ENCODE results near the gene HPS6. TPM values are rescaled to one million over a fixed set of nuclear protein-coding genes. Genes with fewer than 3 reads are reported as not detected.

HPS6 gene
- total RNA-seq, 2 donors from 2014 or later: 20.3 to 25.0 TPM

DNA sequence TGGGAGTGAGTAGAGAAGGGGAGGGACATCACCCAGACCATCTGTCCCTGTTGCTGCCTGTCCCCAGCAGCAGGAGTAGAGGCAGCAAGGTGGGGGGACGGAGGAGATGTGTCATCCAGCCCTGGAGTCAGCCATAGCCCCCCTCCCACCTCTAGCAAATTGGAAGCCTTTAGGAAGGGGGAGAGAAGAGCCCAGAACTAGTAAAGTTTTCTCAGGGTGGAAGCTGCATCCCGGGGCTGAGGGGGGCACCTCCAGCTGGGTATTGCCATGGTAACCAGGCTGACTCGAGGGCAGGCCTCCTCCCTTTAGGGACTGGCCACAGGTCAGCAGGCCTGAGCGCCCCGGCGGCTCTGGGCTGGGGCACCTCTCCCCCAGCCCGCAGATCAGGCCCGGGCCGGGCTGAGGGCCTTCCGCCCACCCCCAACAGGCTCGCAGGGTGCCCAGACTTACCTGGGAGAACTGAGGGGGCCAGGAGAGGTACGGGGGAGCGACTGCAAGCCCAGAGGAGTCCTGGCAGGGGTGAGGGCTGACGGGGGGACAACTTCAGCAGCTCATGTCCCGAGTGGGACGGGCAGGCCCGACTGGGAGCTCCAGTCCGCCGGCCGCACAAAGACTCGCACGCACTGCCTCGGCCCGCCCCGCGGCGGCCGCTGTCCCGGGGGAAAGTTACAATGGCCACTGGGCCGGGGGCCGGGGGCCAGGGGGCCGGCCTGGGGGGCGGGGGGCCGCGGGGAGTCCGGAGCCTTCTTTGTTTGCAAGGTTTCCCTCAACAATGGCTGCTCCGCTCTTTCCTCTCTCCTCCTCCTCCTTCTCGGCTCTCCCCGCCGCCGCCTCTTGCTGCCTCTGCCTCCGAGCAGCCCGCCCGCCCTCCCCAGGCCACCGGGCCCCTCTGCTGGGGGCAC, 49.1 kb downstream of the HPS6 start:
- peak; percentile 43 for ATAC-seq

DNA sequence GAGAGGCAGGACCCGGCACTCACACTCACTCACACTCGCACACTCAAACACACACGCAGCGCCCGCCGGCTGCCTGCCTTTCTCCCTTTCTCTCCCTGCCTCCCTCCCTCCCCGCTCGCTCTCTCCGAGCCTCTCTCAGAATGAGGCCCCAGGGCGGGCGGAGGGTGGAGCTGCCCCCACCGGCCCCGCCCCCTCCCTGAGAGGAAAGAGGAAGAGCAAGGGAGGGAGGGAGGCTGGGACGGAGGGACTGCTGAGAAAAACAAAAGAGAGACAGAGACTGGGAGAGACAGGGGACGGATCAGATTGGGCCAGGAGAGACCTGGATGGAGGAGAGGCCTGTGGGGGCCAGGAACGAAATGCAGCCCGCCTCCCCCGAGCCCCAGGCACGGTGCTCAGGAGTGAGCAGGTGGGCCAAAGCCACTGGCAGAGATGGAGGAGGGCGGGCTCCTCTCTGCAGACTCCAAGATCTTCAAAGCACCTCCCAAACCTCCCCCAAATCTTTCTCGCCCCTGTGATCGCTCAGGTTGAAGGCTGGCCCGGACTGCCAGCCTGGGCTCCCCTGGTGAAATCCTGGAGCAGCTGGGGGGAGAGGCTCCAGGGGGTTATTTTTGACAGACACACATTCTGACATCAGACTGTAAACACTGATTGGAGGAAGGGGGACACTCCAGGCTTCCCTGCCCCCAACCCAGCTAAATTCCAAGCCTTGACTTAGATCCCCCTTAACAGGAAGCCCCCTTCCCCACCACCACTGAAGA, 49.9 kb downstream of the HPS6 start:
- intact Hi-C loops (cut with DNase I, micrococcal nuclease): no loop called here
- DNase-seq (peak; percentile 90 to 94), ATAC-seq (peak; percentile 87)

More for the DNA sequence above, 49.1 kb downstream of the HPS6 start:
- DNase-seq: peak in 1 of 2 donors; percentile 43
- intact Hi-C loops (cut with DNase I, micrococcal nuclease): no loop called here

DNA sequence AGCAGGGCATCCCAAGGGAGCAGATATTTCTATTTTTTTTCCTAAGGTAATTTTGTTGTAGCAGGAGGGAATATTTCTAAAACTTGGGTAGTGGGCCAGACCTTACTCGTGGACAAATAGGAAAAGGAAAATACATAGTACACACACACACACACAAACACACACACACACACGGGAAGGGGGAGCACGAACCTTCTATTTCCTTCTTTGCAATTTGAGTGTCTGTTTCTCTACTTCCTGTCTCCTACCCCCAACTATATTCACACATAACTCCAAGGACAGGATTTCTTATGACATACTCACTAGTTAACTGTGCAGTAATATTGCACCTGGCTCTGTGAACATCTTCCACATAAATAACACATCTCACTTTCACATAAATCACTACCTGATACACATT, 50.6 kb downstream of the HPS6 start:
- no peak for ATAC-seq
- intact Hi-C loops (cut with DNase I, micrococcal nuclease): no loop called here
- DNase-seq: no peak

DNA sequence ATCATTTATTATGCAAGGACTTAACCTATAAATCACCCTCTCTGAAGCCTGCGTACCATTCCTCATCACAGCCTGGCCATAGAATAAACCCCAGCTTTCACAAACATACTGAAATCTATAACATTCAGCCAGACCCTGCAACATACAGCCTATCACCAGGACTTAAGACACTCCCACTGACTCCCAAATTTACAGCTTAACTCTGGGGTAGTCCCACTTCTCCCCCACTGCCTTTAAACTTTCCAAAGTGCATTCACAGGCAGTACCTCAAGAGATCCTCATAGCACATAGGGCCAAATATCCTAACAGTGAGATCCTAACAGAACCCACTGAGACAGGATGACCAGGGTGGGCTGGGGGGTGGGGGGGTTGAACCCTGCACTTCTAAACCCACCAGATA, 51.5 kb downstream of the HPS6 start:
- ATAC-seq: no peak
- DNase-seq: no peak
- intact Hi-C loops (cut with DNase I, micrococcal nuclease): no loop called here

Other genes starting within 250 kb of the HPS6 start
- gene OGA, start 246.9 kb upstream of the HPS6 start, total RNA-seq: 10 to 100 TPM; 81.9 to 83.3 TPM
- 1 to 10 TPM; 2.3 to 3.7 TPM for gene KCNIP2, start 221.5 kb upstream of the HPS6 start, total RNA-seq
- gene ARMH3, start 9.2 kb upstream of the HPS6 start, total RNA-seq: 10 to 100 TPM; 28.6 to 37.3 TPM
- 10 to 100 TPM; 29.5 to 34.6 TPM for gene LDB1, start 55.0 kb downstream of the HPS6 start, total RNA-seq
- gene PPRC1, start 67.7 kb downstream of the HPS6 start, total RNA-seq: 10 to 100 TPM; 14.4 to 22.1 TPM
- 10 to 100 TPM; 30.2 to 41.5 TPM for gene NOLC1, start 87.0 kb downstream of the HPS6 start, total RNA-seq
- not detected for gene ELOVL3, start 160.9 kb downstream of the HPS6 start, total RNA-seq
- not detected for gene PITX3, start 176.2 kb downstream of the HPS6 start, total RNA-seq
- 10 to 100 TPM; 52.3 to 64.3 TPM for gene GBF1, start 180.2 kb downstream of the HPS6 start, total RNA-seq

Measured in left colon (tissue), 2 donors.